WTC11 (cell line): Measurements from ENCODE around the gene HENMT1. TPM values are rescaled to one million over a fixed set of nuclear protein-coding genes. Genes with fewer than 3 reads are reported as not detected.

Experiments
- ATAC-seq: fragments of 200-7000 bp; cut with Tn5 transposase; 2 replicates; pipeline ENCODE4 v1.10.0; 2021; ENCODE audit warnings: mild to moderate bottlenecking, moderate library complexity
- CTCF ChIA-PET: fragments of 300-600 bp; sonication (Branson Sonifier 250); formaldehyde crosslinking; loops from one replicate; lab custom pipeline; 2021; ENCODE audit warnings: antibody characterized with exemption; lab: Charles Lee
- POLR2A ChIA-PET: fragments of 350-600 bp; sonication (Branson Sonifier 250); formaldehyde crosslinking; loops from one replicate; lab custom pipeline; 2021; ENCODE audit warnings: antibody characterized with exemption; lab: Charles Lee
- DNase-seq: peaks from one replicate; pipeline ENCODE4 v3.0.0; 2021; ENCODE audit warnings: low spot score
- H3K27ac Mint-ChIP-seq: 2 replicates; pipeline ENCODE4 v1.8.0; 2021; ENCODE audit warnings: mixed read lengths
- H3K27me3 Mint-ChIP-seq: 2 replicates; pipeline ENCODE4 v1.8.0; 2021; ENCODE audit warnings: low read depth, mild to moderate bottlenecking, moderate library complexity, mixed read lengths
- H3K36me3 Mint-ChIP-seq: 2 replicates; pipeline ENCODE4 v1.8.0; 2021; ENCODE audit warnings: mixed read lengths
- H3K4me1 Mint-ChIP-seq: 2 replicates; pipeline ENCODE4 v1.8.0; 2022; ENCODE audit warnings: mixed read lengths
- H3K4me3 Mint-ChIP-seq: 2 replicates; pipeline ENCODE4 v1.8.0; 2021; ENCODE audit warnings: mild to moderate bottlenecking, moderate library complexity, mixed read lengths
- H3K9me3 Mint-ChIP-seq: 2 replicates; pipeline ENCODE4 v1.8.0; 2021; ENCODE audit warnings: mixed read lengths
- CBFB ChIP-seq: sonication (generic); formaldehyde crosslinking; IDR thresholded peaks from 2 replicates; pipeline ENCODE4 v1.8.1; 2022; ENCODE audit warnings: mild to moderate bottlenecking, low read depth, missing genetic modification reagents
- CREB1 ChIP-seq: sonication (generic); formaldehyde crosslinking; IDR thresholded peaks from 2 replicates; pipeline ENCODE4 v1.8.0; 2023; ENCODE audit warnings: mild to moderate bottlenecking, missing genetic modification reagents
- CREM ChIP-seq: sonication (generic); formaldehyde crosslinking; IDR thresholded peaks from 2 replicates; pipeline ENCODE4 v1.8.1; 2022; ENCODE audit warnings: mild to moderate bottlenecking, missing genetic modification reagents, moderate library complexity
- ELF4 ChIP-seq: sonication (generic); formaldehyde crosslinking; IDR thresholded peaks from 2 replicates; pipeline ENCODE4 v1.8.1; 2022; ENCODE audit warnings: low read depth, mild to moderate bottlenecking, moderate library complexity, missing genetic modification reagents
- ESRRA ChIP-seq: sonication (generic); formaldehyde crosslinking; IDR thresholded peaks from 2 replicates; pipeline ENCODE4 v1.8.1; 2022; ENCODE audit warnings: mild to moderate bottlenecking, missing genetic modification reagents, borderline replicate concordance
- FOXK1 ChIP-seq: sonication (generic); formaldehyde crosslinking; IDR thresholded peaks from 2 replicates; pipeline ENCODE4 v1.8.0; 2022; ENCODE audit warnings: mild to moderate bottlenecking, moderate library complexity, missing genetic modification reagents
- GABPB1 ChIP-seq: sonication (generic); formaldehyde crosslinking; IDR thresholded peaks from 2 replicates; pipeline ENCODE4 v1.8.1; 2023; ENCODE audit warnings: mild to moderate bottlenecking, missing genetic modification reagents
- HMGXB4 ChIP-seq: sonication (generic); formaldehyde crosslinking; IDR thresholded peaks from 2 replicates; pipeline ENCODE4 v1.8.1; 2023; ENCODE audit warnings: mild to moderate bottlenecking, moderate library complexity, missing genetic modification reagents
- JUN ChIP-seq: sonication (generic); formaldehyde crosslinking; IDR thresholded peaks from 2 replicates; pipeline ENCODE4 v1.8.0; 2023; ENCODE audit warnings: mild to moderate bottlenecking, missing genetic modification reagents
- MAX ChIP-seq: sonication (generic); formaldehyde crosslinking; IDR thresholded peaks from 2 replicates; pipeline ENCODE4 v1.8.0; 2022; ENCODE audit warnings: mild to moderate bottlenecking, missing genetic modification reagents
- NFE2L1 ChIP-seq: sonication (generic); formaldehyde crosslinking; IDR thresholded peaks from 2 replicates; pipeline ENCODE4 v1.8.1; 2023; ENCODE audit warnings: missing genetic modification reagents
- NFYB ChIP-seq: sonication (generic); formaldehyde crosslinking; conservative IDR thresholded peaks from 2 replicates; pipeline ENCODE4 v1.8.0; 2022; ENCODE audit warnings: low read depth, missing genetic modification reagents
- OVOL2 ChIP-seq: fragments of 250-450 bp; sonication (Bioruptor Pico); IDR thresholded peaks from 2 replicates; pipeline ENCODE4 v1.9.0; 2021; ENCODE audit warnings: mild to moderate bottlenecking, borderline replicate concordance
- RELA ChIP-seq: sonication (generic); formaldehyde crosslinking; IDR thresholded peaks from 2 replicates; pipeline ENCODE4 v1.8.1; 2022; ENCODE audit warnings: missing genetic modification reagents, mild to moderate bottlenecking, borderline replicate concordance
- RORB ChIP-seq: fragments of 250-450 bp; sonication (Bioruptor Pico); IDR thresholded peaks from 2 replicates; pipeline ENCODE4 v1.9.0; 2021; ENCODE audit warnings: mild to moderate bottlenecking
- TEAD1 ChIP-seq: sonication (generic); formaldehyde crosslinking; IDR thresholded peaks from 2 replicates; pipeline ENCODE4 v1.8.0; 2022; ENCODE audit warnings: mild to moderate bottlenecking, missing genetic modification reagents
- TEAD4 ChIP-seq: sonication (generic); formaldehyde crosslinking; IDR thresholded peaks from 2 replicates; pipeline ENCODE4 v1.8.0; 2022; ENCODE audit warnings: mild to moderate bottlenecking, missing genetic modification reagents
- TP53 ChIP-seq: sonication (generic); formaldehyde crosslinking; IDR thresholded peaks from 2 replicates; pipeline ENCODE4 v1.8.1; 2023; ENCODE audit warnings: mild to moderate bottlenecking, missing genetic modification reagents
- ZBTB43 ChIP-seq: sonication (generic); formaldehyde crosslinking; IDR thresholded peaks from 2 replicates; pipeline ENCODE4 v1.8.1; 2023; ENCODE audit warnings: mild to moderate bottlenecking, missing genetic modification reagents
- ZNF121 ChIP-seq: sonication (generic); formaldehyde crosslinking; IDR thresholded peaks from 2 replicates; pipeline ENCODE4 v1.8.0; 2023; ENCODE audit warnings: missing genetic modification reagents
- ZNF138 ChIP-seq: sonication (generic); formaldehyde crosslinking; conservative IDR thresholded peaks from 2 replicates; pipeline ENCODE4 v1.8.1; 2022; ENCODE audit warnings: mild to moderate bottlenecking, moderate library complexity, missing genetic modification reagents
- ZNF219 ChIP-seq: sonication (generic); formaldehyde crosslinking; IDR thresholded peaks from 2 replicates; pipeline ENCODE4 v1.8.0; 2023; ENCODE audit warnings: missing genetic modification reagents, mild to moderate bottlenecking, borderline replicate concordance
- ZNF232 ChIP-seq: sonication (generic); formaldehyde crosslinking; IDR thresholded peaks from 2 replicates; pipeline ENCODE4 v1.8.0; 2022; ENCODE audit warnings: mild to moderate bottlenecking, missing genetic modification reagents
- ZNF317 ChIP-seq: sonication (generic); formaldehyde crosslinking; IDR thresholded peaks from 2 replicates; pipeline ENCODE4 v1.8.1; 2023; ENCODE audit warnings: low read depth, mild to moderate bottlenecking, moderate library complexity, missing genetic modification reagents, borderline replicate concordance
- ZNF425 ChIP-seq: fragments of 250-450 bp; sonication (Bioruptor Pico); conservative IDR thresholded peaks from 2 replicates; pipeline ENCODE4 v1.9.0; 2021; ENCODE audit warnings: mild to moderate bottlenecking
- ZNF671 ChIP-seq: fragments of 250-450 bp; sonication (Bioruptor Pico); IDR thresholded peaks from 2 replicates; pipeline ENCODE4 v1.8.0; 2021; ENCODE audit warnings: mild to moderate bottlenecking
- total RNA-seq: library from RNA; stranded (reverse); gene quantifications from 3 replicates; pipeline ENCODE4 v1.2.3, GENCODE V29; 2021
- TF ChIP-seq, protein P1 (sequence below): sonication (generic); formaldehyde crosslinking; IDR thresholded peaks from 2 replicates; pipeline ENCODE4 v1.8.0; 2022; ENCODE audit warnings: mild to moderate bottlenecking, missing genetic modification reagents
- TF ChIP-seq, protein P2 (sequence below): sonication (generic); formaldehyde crosslinking; IDR thresholded peaks from 2 replicates; pipeline ENCODE4 v1.8.0; 2022; ENCODE audit warnings: mild to moderate bottlenecking, missing genetic modification reagents
- TF ChIP-seq, protein P3 (sequence below): sonication (generic); formaldehyde crosslinking; IDR thresholded peaks from 2 replicates; pipeline ENCODE4 v1.8.1; 2022; ENCODE audit warnings: missing genetic modification reagents, borderline replicate concordance

Gene HENMT1
- total RNA-seq, 1 experiment from 2014 or later: 4.7 TPM

- Mint-ChIP-seq H3K9me3 (no peaks in the 10 kb centered on the region), H3K36me3 (peaks cover 33% of the 10 kb centered on the region), H3K4me3 (peak within 1 kb of the TSS; percentile 99), H3K4me1 (peaks cover 24% of the 10 kb centered on the region), H3K27me3 (no peaks in the 10 kb centered on the region), H3K27ac (peak within 1 kb of the TSS; percentile 99)
- CTCF ChIA-PET: interaction anchor here (0.6 to 1.8 kb wide), 12 partner anchors 13 to 492 kb away, joined by 3 to 10 read pairs (median 4); partner anchors contain the start of genes EEIG2, FNDC7, HENMT1 and SLC25A24
- POLR2A ChIA-PET: interaction anchor here (0.6 to 2.5 kb wide), 9 partner anchors 10 to 522 kb away, joined by 3 to 19 read pairs (median 4); partner anchors contain the start of genes HENMT1 and SLC25A24
- peak; percentile 93 for ATAC-seq
- peak; percentile 93 for DNase-seq
- no peak for TF ChIP-seq CBFB (CRISPR knock-in tag)
- no peak for TF ChIP-seq ZNF317 (CRISPR knock-in tag)
- peak; percentile 67 for TF ChIP-seq NFYB (CRISPR knock-in tag)
- peak; percentile 88 for TF ChIP-seq MAX (CRISPR knock-in tag)
- no peak for TF ChIP-seq OVOL2 (CRISPR knock-in tag)
- TF ChIP-seq ZNF138: no peak
- no peak; the same call in 1 of the 2 replicates for TF ChIP-seq TP53 (CRISPR knock-in tag)
- TF ChIP-seq, protein P1, sequence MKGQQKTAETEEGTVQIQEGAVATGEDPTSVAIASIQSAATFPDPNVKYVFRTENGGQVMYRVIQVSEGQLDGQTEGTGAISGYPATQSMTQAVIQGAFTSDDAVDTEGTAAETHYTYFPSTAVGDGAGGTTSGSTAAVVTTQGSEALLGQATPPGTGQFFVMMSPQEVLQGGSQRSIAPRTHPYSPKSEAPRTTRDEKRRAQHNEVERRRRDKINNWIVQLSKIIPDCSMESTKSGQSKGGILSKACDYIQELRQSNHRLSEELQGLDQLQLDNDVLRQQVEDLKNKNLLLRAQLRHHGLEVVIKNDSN (CRISPR knock-in tag): peak; percentile 66
- TF ChIP-seq CREB1 (CRISPR knock-in tag): 0 out of 2 replicates have a peak, but pooled peaks have one; percentile 45
- TF ChIP-seq ZBTB43: 0 out of 2 replicates have a peak, but pooled peaks have one; percentile 34
- peak; percentile 71 for TF ChIP-seq HMGXB4
- no peak for TF ChIP-seq ZNF671 (CRISPR knock-in tag)
- TF ChIP-seq RORB (CRISPR knock-in tag): no peak
- peak; percentile 82 for TF ChIP-seq ZNF232 (CRISPR knock-in tag)
- TF ChIP-seq, protein P2, sequence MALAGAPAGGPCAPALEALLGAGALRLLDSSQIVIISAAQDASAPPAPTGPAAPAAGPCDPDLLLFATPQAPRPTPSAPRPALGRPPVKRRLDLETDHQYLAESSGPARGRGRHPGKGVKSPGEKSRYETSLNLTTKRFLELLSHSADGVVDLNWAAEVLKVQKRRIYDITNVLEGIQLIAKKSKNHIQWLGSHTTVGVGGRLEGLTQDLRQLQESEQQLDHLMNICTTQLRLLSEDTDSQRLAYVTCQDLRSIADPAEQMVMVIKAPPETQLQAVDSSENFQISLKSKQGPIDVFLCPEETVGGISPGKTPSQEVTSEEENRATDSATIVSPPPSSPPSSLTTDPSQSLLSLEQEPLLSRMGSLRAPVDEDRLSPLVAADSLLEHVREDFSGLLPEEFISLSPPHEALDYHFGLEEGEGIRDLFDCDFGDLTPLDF (CRISPR knock-in tag): no peak
- no peak; the same call in 1 of the 2 replicates for TF ChIP-seq ZNF219 (CRISPR knock-in tag)
- TF ChIP-seq TEAD1 (CRISPR knock-in tag): peak; percentile 85; the same call in 1 of the 2 replicates
- no peak for TF ChIP-seq ZNF121 (CRISPR knock-in tag)
- TF ChIP-seq, protein P3, sequence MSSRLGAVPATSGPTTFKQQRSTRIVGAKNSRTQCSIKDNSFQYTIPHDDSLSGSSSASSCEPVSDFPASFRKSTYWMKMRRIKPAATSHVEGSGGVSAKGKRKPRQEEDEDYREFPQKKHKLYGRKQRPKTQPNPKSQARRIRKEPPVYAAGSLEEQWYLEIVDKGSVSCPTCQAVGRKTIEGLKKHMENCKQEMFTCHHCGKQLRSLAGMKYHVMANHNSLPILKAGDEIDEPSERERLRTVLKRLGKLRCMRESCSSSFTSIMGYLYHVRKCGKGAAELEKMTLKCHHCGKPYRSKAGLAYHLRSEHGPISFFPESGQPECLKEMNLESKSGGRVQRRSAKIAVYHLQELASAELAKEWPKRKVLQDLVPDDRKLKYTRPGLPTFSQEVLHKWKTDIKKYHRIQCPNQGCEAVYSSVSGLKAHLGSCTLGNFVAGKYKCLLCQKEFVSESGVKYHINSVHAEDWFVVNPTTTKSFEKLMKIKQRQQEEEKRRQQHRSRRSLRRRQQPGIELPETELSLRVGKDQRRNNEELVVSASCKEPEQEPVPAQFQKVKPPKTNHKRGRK (CRISPR knock-in tag): no peak
- TF ChIP-seq ZNF425 (CRISPR knock-in tag): no peak
- no peak for TF ChIP-seq ELF4 (CRISPR knock-in tag)
- peak; percentile 63; the same call in 1 of the 2 replicates for TF ChIP-seq NFE2L1
- TF ChIP-seq FOXK1 (CRISPR knock-in tag): peak; percentile 77; the same call in 1 of the 2 replicates
- no peak for TF ChIP-seq RELA (CRISPR knock-in tag)
- peak; percentile 35; the same call in 1 of the 2 replicates for TF ChIP-seq GABPB1 (CRISPR knock-in tag)
- peak; percentile 67 for TF ChIP-seq TEAD4 (CRISPR knock-in tag)
- peak; percentile 76; the same call in 1 of the 2 replicates for TF ChIP-seq JUN
- TF ChIP-seq ESRRA (CRISPR knock-in tag): no peak
- peak; percentile 96 for TF ChIP-seq CREM (CRISPR knock-in tag)
These were observed 31.2 kb upstream of the HENMT1 start, which contains the start of gene PRPF38B for GRCh38 chr1:108691942-108692723. Gene PRPF38B, plus strand, starts transcription at chr1:108692310. Its CDS starts 282 bp downstream, at chr1:108692592.
